H9 (cell line): Measurements from ENCODE around the gene RAB40B. TPM values are rescaled to one million over a fixed set of nuclear protein-coding genes. Genes with fewer than 3 reads are reported as not detected.

Source experiments
- DNase-seq: peaks from one replicate; pipeline ENCODE4 v3.0.0-alpha.2; 2017
- H2AFZ ChIP-seq: one replicate; pipeline ENCODE4 v1.6.1; 2013; ENCODE audit warnings: mild to moderate bottlenecking, low read length, control low read depth, moderate library complexity
- H2AK5ac ChIP-seq: 2 replicates; pipeline ENCODE4 v1.6.1; 2013; ENCODE audit warnings: low read length, control low read depth, mixed read lengths; ENCODE audit not compliant: insufficient read length
- H2BK120ac ChIP-seq: one replicate; pipeline ENCODE4 v1.6.1; 2013; ENCODE audit warnings: low read depth, mild to moderate bottlenecking, low read length, control low read depth, inconsistent platforms; ENCODE audit not compliant: poor library complexity, severe bottlenecking
- H2BK12ac ChIP-seq: 2 replicates; pipeline ENCODE4 v1.6.1; 2013; ENCODE audit warnings: low read length, control low read depth, mixed read lengths, low read depth; ENCODE audit not compliant: insufficient read length
- H2BK15ac ChIP-seq: 2 replicates; pipeline ENCODE4 v1.6.1; 2013; ENCODE audit warnings: low read depth, low read length, control low read depth
- H2BK20ac ChIP-seq: one replicate; pipeline ENCODE4 v1.6.1; 2013; ENCODE audit warnings: low read depth, mild to moderate bottlenecking, low read length, control low read depth, inconsistent platforms; ENCODE audit not compliant: poor library complexity, severe bottlenecking
- H2BK5ac ChIP-seq: 2 replicates; pipeline ENCODE4 v1.6.1; 2013; ENCODE audit warnings: low read length, control low read depth, mixed read lengths; ENCODE audit not compliant: insufficient read length
- H3K14ac ChIP-seq: 2 replicates; pipeline ENCODE4 v1.6.1; 2013; ENCODE audit warnings: low read length, control low read depth; ENCODE audit not compliant: insufficient read depth
- H3K18ac ChIP-seq: 2 replicates; pipeline ENCODE4 v1.6.1; 2013; ENCODE audit warnings: low read depth, mild to moderate bottlenecking, mixed read lengths, low read length, control low read depth; ENCODE audit not compliant: insufficient read length
- H3K23ac ChIP-seq: 2 replicates; pipeline ENCODE4 v1.6.1; 2013; ENCODE audit warnings: low read length, control low read depth, mixed read lengths, low read depth; ENCODE audit not compliant: insufficient read length
- H3K23me2 ChIP-seq: 2 replicates; pipeline ENCODE4 v1.6.1; 2013; ENCODE audit warnings: low read depth, mild to moderate bottlenecking, mixed read lengths, low read length, control low read depth; ENCODE audit not compliant: insufficient read length, poor library complexity, severe bottlenecking
- H3K27ac ChIP-seq: 2 replicates; pipeline ENCODE4 v1.5.1; 2013; ENCODE audit warnings: low read length, control low read depth, mixed read lengths, low read depth; ENCODE audit not compliant: insufficient read length
- H3K27me3 ChIP-seq: 2 replicates; pipeline ENCODE4 v1.6.1; 2013; ENCODE audit warnings: low read length, control low read depth, inconsistent platforms; ENCODE audit not compliant: insufficient read depth
- H3K4ac ChIP-seq: 2 replicates; pipeline ENCODE4 v1.6.1; 2013; ENCODE audit warnings: low read depth, mild to moderate bottlenecking, control low read depth, inconsistent platforms, low read length, moderate library complexity
- H3K4me1 ChIP-seq: 2 replicates; pipeline ENCODE4 v1.6.1; 2013; ENCODE audit warnings: low read length, control low read depth, inconsistent platforms; ENCODE audit not compliant: insufficient read depth
- H3K4me2 ChIP-seq: 2 replicates; pipeline ENCODE4 v1.6.1; 2013; ENCODE audit warnings: low read length, control low read depth, mixed read lengths; ENCODE audit not compliant: insufficient read length, insufficient read depth
- H3K56ac ChIP-seq: 2 replicates; pipeline ENCODE4 v1.6.1; 2013; ENCODE audit warnings: low read depth, mild to moderate bottlenecking, mixed read lengths, low read length, control low read depth; ENCODE audit not compliant: insufficient read length
- H3K79me1 ChIP-seq: 2 replicates; pipeline ENCODE4 v1.6.1; 2013; ENCODE audit warnings: low read depth, mild to moderate bottlenecking, moderate library complexity, low read length, control low read depth, inconsistent platforms; ENCODE audit not compliant: insufficient read depth, poor library complexity, severe bottlenecking
- H3K79me2 ChIP-seq: 2 replicates; pipeline ENCODE4 v1.6.1; 2013; ENCODE audit warnings: low read length, control low read depth, inconsistent platforms; ENCODE audit not compliant: insufficient read depth
- H3K9ac ChIP-seq: 2 replicates; pipeline ENCODE4 v1.6.1; 2013; ENCODE audit warnings: low read length, control low read depth, mixed read lengths; ENCODE audit not compliant: insufficient read length; ENCODE audit errors: extremely low read depth
- H3K9me3 ChIP-seq: one replicate; pipeline ENCODE4 v1.6.1; 2013; ENCODE audit warnings: low read depth, low read length, inconsistent platforms; ENCODE audit not compliant: control insufficient read depth
- H3T11ph ChIP-seq: one replicate; pipeline ENCODE4 v1.6.1; 2013; ENCODE audit warnings: mild to moderate bottlenecking, low read length, control low read depth, inconsistent platforms
- H4K20me1 ChIP-seq: one replicate; pipeline ENCODE4 v1.6.1; 2013; ENCODE audit not compliant: control insufficient read depth, insufficient read length, insufficient read depth
- H4K5ac ChIP-seq: 2 replicates; pipeline ENCODE4 v1.6.1; 2013; ENCODE audit warnings: low read depth, mild to moderate bottlenecking, mixed read lengths, low read length, control low read depth; ENCODE audit not compliant: insufficient read length
- H4K8ac ChIP-seq: replicated peaks from 2 replicates; pipeline ENCODE4 v1.6.1; 2013; ENCODE audit warnings: low read length, control low read depth, mixed read lengths, low read depth; ENCODE audit not compliant: insufficient read length
- H4K91ac ChIP-seq: 2 replicates; pipeline ENCODE4 v1.6.1; 2013; ENCODE audit warnings: low read depth, mild to moderate bottlenecking, moderate library complexity, mixed read lengths, low read length, control low read depth; ENCODE audit not compliant: insufficient read length
- H3K27ac Mint-ChIP-seq, 3 experiments: 2 replicates in 2 of 3; 3 replicates in 1 of 3; pipeline ENCODE4 v1.8.0; 2020 to 2021; ENCODE audit warnings: mixed read lengths in 3 of 3, mild to moderate bottlenecking in 1 of 3, moderate library complexity in 1 of 3
- H3K27me3 Mint-ChIP-seq: 2 replicates; pipeline ENCODE4 v1.8.0; 2021; ENCODE audit warnings: low read depth, mild to moderate bottlenecking, moderate library complexity, mixed read lengths
- H3K36me3 Mint-ChIP-seq, 3 experiments: 2 replicates in 2 of 3; 3 replicates in 1 of 3; pipeline ENCODE4 v1.8.0; 2020 to 2021; ENCODE audit warnings: low read depth in 3 of 3, mixed read lengths in 3 of 3; ENCODE audit not compliant: insufficient read depth in 1 of 3
- H3K4me1 Mint-ChIP-seq, 2 experiments: 2 replicates each; pipeline ENCODE4 v1.8.0; 2020; ENCODE audit warnings: mixed read lengths in 2 of 2
- H3K4me3 Mint-ChIP-seq, 2 experiments: 2 replicates in 1 of 2; 3 replicates in 1 of 2; pipeline ENCODE4 v1.8.0; 2020 to 2021; ENCODE audit warnings: mild to moderate bottlenecking in 2 of 2, mixed read lengths in 2 of 2, moderate library complexity in 1 of 2
- H3K9me3 Mint-ChIP-seq, 2 experiments: 2 replicates in 1 of 2; 3 replicates in 1 of 2; pipeline ENCODE4 v1.8.0; 2020; ENCODE audit warnings: mild to moderate bottlenecking in 2 of 2, mixed read lengths in 2 of 2, moderate library complexity in 1 of 2
- CTCF ChIP-seq: fragments of 200-600 bp; sonication (generic); conservative IDR thresholded peaks from 3 replicates; pipeline ENCODE4 v1.8.0; 2021; ENCODE audit warnings: antibody characterized with exemption, mild to moderate bottlenecking
- WGBS: extraction: QIAGEN DNeasy Blood & Tissue Kit; methylation state at CpG from one replicate; pipeline ENCODE4 v1.1.7; 2013; ENCODE audit warnings: missing lambda C conversion rate, low lambda C conversion rate, mixed read lengths; ENCODE audit not compliant: insufficient read length; ENCODE audit errors: extremely low coverage; 5-methylcytosine and 5-hydroxymethylcytosine counted together
- total RNA-seq: library from RNA; stranded (reverse); gene quantifications from 2 replicates; pipeline ENCODE4 v1.2.1, GENCODE V29; 2021

RAB40B gene
- total RNA-seq, 1 experiment from 2014 or later: 3.5 TPM

DNA sequence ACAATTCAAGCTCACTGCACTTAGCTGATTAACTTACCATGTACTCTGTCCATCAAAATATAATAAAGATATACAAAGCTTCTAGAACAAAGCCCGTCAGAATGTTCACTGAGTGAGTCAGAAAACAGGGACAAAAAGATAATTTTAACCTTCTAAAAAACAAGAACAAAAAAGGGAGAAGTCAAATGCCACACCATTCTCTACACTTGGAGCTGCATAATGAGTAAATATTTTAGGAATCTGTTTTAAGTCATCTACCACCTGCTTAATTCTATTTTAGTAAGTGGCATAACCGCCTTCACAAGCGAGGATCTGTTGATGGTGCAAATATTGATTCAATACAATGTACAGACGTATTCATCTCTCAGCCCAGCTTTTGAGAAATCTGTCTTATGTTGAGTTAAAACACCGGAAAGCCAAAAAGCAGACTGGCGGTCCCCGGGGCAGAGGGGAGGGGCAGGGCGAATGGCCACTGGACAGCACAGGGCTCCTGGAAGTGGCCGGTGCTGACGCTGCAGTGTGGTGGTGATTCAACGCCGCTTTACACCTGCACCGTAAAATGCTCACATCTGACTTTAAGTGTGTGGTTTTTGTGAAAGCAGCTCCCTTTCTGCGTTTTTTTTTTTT lies 20.1 kb downstream of the RAB40B start:
- H2BK12ac ChIP-seq: no peak overlapping the region
- no peak overlapping the region for H2BK20ac ChIP-seq
- H2BK5ac ChIP-seq: no peak overlapping the region
- no peak overlapping the region for H4K91ac ChIP-seq
- H3K4me2 ChIP-seq: no peak overlapping the region
- H3K27me3 ChIP-seq: no peaks in the 10 kb centered on the region
- H3K14ac ChIP-seq: no peak overlapping the region; the same call in 1 of the 2 replicates
- H4K8ac ChIP-seq: no peak overlapping the region
- no peak overlapping the region for H3K56ac ChIP-seq
- H3K23me2 ChIP-seq: no peaks in the 10 kb centered on the region
- no peak overlapping the region for H4K5ac ChIP-seq
- H3K9me3 ChIP-seq: no peaks in the 10 kb centered on the region
- no peaks in the 10 kb centered on the region for H4K20me1 ChIP-seq
- no peaks in the 10 kb centered on the region; the same call in 1 of the 2 replicates for H3K79me2 ChIP-seq
- peaks cover 0 to 3% (median 0%) of the 10 kb centered on the region in 3 experiments; a peak in 2 of 7 replicates for H3K36me3 Mint-ChIP-seq
- no peak overlapping the region for H2BK120ac ChIP-seq
- H2AK5ac ChIP-seq: no peak overlapping the region
- H3K4me1 ChIP-seq: no peaks in the 10 kb centered on the region
- DNase-seq: no peak
- no peak overlapping the region for H3K4ac ChIP-seq
- H3K9me3 Mint-ChIP-seq: peaks cover 10 to 12% of the 10 kb centered on the region in 2 experiments
- H2BK15ac ChIP-seq: no peak overlapping the region
- WGBS: no CpG with 5 or more reads among the region's 14 CpGs
- no peaks in the 10 kb centered on the region for H3K79me1 ChIP-seq
- H3K9ac ChIP-seq: no peak overlapping the region
- H3K27ac ChIP-seq: no peak overlapping the region
- H3K4me3 Mint-ChIP-seq: no peak overlapping the region
- H3K4me1 Mint-ChIP-seq: no peaks in the 10 kb centered on the region
- no peak overlapping the region for H3K27ac Mint-ChIP-seq
- no peak for TF ChIP-seq CTCF
- no peak overlapping the region for H3K18ac ChIP-seq
- H3K23ac ChIP-seq: no peak overlapping the region
- H3K27me3 Mint-ChIP-seq: no peaks in the 10 kb centered on the region; the same call in none of the 2 replicates
- H3T11ph ChIP-seq: no peak overlapping the region
- no peak overlapping the region for H2AFZ ChIP-seq
